Measurements from ENCODE around the gene TUNAR.

The TUNAR gene

DNA sequence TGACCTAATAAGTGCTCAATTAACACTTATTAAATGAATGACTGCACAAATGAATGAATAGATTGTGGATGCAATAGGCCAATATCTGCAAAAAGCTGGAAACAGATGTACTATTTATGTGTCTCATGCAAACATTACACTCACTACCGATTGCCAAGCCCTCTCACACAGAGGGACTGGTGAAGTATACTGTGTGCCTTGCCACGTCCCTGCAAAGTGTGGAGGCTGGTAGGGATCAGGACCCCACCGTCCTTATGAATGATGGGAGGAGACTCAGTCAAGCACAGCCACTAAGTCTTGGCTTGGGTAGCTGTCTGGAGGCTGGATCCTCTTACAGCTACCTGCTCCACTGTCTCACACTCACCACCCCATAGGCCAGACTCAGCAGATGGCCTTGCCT is 3.9 kb upstream of the TUNAR start:
- DNase-seq: no peak

DNA sequence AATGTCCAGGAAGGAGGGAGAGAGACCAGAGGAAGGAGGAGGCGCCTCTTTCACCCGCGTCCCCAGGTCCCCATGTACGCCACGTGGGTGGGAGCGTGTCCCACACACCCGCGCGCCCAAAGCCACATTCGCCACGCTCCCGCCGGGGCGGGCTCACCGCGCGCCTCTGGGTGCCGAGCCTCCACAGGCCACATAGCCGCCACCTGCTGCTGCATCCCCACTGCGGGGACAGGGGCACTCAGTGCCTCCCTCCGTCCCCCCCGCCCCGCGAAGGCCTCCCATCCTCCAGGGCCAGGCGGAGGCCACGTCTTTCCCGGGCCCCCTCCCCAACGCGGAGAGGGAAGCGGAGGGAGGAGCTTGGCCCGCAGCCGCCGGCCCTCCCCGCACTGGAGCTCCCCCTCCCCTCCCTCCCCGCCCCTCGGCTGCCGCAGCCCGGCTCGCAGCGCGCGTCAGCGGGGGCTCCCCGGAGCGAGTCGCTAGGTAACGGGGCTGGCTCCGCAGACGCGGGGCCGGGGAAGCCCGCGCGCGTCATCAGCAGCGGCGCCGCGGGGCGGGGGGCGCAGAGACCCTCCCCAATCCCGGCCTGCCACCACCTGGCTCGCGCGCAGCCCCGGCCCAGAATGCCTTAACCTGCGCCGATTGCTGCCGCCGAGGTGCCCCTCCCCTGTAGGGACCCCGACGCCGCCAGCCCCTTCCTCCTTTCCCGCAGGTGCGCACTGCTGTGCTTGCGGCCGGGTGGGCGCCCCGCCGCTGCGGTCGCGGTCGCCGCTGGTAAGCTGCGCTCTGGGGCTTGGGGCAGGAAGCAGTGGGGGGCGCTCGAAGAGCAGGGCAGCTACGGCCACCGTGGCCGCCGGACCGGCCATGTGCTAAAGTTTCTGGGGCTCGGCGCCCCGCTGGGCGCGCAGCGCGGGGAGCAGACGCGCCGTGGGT is 536 bp upstream of the TUNAR start:
- DNase-seq: peak in 15 of 56 donors; percentile 4 to 58 (median 16)

DNA sequence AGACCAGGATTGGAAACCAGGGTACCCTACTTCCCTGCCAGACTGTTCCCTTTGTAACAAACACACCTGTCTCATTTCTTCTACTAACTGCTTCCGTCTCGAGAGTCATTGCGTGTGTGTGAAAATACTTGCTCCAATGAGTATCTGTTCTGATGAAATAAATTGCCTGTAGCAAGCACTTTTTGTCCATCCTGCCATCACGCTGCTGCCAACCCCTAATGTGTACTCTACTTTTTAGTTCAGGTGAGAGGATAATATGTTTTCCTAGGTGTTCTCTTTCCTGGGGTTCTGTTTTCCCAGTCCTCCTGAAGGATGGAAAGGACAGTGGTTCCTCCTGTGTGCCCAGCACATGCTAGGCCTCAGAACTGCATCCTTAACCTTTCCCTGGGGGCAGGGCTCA is 1.0 kb downstream of the TUNAR start:
- no peak for DNase-seq

DNA sequence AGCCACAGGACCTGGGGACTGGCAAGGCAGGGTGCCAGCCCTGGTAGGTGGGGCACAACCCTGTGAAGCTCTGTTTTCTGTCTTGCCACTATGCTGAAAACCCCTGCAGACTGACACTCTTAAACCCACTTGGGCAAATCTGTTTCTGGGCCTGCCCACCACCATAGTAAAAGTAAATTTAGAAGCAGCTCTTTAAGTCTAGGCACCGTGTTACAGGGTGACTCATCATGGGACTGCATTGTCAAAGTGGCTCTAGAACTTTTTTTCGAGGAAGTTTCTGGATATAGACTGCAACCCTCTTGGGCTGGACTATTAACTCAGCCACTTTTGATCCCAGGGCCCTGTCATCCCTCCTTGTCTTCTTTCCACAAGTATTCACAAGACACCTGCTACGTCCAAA is 7.7 kb downstream of the TUNAR start:
- DNase-seq: no peak

DNA sequence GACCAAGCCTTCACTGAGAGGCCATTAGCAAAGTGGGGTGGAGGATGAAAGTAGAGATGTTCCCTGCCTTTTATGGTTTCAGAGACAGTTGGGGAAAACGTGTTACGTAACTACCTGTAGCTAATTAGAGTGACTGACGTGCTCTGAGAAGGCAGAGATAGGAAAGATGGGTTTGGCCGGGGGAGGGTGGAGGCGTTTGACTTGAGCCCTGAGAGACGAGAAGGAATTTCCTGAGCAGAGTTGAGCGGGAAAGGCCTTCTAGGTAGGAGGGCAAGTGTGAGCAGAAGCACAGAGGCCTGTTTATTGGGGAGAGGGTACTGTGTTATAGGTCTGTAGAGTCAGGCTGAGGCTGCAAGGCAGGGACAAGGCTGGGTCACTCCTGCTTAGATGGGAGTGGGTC is 8.6 kb downstream of the TUNAR start:
- no peak for DNase-seq

DNA sequence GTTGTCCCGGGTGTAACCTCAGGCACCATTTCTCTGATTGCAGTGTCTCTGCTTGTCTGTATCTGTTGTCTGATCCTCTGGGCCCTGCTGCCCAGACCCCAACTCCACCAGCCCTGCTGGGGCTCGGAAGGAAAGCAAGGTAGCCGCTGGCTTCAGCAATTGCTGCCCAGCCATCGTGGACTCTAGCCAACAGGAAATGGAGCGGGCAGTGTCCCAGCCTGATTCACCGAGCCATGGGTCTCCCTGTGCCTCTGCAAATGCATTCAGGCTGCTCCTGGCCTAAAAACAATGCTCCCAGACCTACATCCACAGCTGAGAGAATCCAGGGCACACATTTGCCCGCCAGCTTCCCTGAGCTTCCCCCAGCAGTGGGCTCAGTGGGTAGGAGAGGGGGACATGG is 9.2 kb downstream of the TUNAR start:
- peak in 13 of 56 donors; percentile 4 to 44 (median 14) for DNase-seq

DNA sequence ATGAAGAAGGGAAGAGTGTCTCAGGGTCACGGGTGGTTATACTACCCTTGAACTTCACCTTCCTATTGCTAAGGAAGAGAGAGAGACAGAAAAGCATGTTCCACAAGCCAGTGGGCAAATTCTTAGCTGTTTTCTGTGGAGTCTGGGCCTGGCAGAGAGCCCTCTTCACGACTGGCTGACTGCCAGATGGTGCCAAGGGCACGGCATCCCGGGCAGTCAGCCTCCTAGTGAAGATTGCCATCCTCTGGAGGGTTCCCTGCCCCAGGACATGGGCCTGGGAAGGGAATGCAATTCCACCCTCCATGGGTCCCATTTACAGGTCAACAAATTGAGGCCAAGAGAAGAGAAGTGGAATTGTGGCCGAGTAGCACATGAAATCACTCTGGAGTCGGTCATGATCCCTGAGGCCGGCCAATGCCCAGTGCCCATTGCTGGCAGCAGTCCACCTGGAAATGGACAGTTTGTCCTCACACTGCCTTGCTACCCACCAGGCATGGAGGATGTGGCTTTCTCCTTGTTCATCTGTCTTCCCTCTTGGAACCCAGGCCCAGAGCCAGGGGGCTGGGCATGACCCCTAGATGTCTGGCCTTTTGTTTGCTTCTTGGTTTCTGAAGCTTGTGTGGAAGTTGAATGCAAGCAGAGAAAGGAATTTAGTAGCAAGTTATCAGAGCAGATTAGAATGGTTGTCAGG is 9.9 kb downstream of the TUNAR start:
- peak in 21 of 56 donors; percentile 5 to 63 (median 18) for DNase-seq

DNA sequence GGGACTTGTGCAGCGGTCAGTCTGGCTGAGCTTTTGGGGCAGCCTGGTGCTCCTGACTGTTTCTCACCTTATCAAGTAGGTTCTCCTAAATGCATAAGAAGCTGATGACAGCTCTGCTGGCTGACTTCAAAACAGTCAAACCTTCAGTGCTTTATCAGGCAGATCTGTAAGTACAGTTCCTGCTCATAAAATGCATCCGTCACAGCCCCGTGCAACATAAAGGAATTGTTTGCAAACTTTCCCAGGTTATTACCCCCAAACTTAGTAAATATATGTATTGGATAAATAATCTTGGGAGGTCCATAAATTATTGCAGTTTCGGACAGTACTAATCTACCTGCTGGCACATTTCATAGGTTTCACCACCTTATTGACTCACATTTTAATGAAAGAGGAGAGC is 10.7 kb downstream of the TUNAR start:
- DNase-seq: no peak

DNA sequence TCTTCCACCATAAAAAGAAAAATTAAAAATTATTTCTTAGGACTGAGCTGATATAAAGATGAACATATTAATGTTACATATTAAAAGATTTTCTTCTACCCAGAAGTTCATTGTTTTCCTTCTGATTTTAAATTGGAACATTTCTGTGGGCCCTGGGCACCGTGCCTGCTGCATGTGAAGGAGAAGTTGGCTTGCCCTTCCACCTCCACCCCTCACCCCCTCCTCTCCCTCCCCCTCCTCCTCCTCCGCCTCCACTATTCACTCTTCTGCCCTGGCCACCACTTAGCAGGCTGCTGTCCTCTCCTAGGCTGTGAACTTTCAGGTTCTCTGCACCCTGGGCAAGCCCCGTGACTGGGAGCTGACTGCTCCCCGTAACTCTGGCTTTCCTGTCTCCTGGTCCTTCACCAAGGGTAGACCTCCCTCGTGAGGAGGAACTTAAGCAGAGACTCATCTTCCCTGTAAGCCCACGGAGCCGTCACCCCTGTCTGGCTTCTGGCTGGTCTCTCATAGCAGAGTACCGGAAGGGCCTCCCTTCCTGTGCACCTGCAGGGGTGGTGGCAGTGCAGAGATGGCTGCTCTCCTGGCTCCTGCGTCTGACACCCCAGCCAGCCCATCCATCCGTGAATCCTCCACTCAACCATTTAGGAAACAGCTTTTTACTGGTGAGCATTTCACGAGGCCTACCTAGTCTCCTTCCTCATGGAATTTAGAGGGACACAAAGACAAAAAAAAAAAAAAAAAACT is 12.8 kb downstream of the TUNAR start:
- DNase-seq: no peak

DNA sequence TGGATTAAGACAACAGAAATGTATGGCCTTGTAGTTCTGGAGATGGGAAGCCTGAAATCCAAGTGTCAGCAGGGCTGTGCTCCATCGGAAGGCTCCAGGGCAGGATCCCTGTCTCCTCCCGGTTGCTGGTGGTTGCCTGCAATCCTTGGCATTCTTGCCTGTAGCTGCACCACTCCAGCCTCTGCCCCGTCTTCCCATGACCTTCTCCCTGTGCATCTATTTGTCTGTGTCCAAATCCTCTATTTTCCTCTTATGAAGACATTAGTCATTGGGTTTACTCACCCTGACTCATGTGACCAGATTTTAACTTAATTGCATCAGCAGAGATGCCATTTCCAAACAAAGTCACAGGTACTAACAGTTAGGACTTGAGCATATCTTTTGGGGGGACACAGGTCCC is 15.1 kb downstream of the TUNAR start:
- no peak for DNase-seq

DNA sequence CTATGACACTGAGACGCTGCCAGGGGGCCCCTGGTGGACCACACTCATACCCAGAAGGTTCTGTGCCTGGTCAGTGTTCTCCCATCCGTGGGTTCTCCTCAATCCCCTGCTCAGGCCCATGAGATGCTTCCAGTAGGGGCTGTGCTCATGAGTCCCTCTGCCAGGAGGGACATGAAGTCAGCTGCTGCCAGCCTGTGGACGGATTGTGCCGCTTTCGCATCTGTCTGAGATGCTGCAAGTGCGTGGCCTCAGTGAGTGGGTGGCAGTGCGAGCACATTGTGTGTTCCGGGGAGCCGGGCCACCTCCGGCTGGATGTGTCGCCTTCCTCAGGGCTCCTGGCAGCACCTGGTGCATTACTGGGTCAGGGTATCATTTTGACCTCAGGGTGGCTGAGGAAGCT is 15.5 kb downstream of the TUNAR start:
- no peak for DNase-seq

DNA sequence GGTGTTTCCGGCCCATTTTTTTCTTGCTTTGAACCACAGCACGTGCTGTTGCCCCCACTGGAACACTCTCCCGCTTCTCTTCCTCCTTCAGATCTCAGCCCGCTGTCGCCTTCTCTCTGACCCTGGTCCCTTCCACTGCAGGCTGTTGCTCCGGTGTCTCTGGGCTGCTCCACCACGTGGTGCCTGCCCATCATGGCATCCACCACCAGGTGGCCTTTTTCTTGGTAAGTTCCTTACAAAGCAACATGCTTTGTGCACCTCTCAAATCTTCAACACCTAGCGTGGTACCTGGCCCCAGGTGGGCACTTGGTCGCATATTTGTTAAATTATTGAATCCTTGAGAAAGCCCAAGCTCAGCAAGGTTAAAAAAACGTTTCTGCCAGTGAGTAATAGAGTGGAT is 19.1 kb downstream of the TUNAR start:
- DNase-seq: peak in 1 of 56 donors; percentile 2

DNA sequence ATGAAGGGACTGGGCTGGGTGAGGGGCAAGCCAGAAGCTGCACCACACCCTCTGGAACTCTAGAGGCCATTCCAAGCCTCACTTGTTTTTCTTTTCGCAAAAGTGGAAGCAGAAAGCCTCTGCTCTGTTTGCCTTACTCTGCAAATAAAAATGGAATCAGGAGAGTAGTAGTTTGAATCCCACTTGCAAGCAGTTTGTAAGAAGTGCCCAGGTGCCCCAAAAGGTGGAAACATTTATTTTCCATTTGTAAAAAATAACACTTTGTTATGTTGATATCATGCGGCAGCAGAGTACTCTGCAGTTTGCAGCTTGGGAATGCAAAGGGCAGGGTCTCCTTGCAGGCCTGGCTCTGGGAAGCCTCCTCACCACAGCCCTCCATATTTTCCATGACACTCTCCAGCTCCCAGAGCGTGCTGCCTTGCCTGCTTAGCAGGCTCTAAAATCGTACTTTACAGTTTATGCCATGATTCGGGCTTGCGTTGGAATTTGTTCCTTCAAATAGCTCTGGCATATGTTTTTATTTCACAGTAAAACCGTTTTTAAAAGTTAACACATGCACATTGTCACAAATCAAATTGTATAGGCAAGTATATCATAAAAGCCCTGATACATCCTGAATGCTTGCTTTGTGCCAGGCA is 20.0 kb downstream of the TUNAR start:
- DNase-seq: no peak

DNA sequence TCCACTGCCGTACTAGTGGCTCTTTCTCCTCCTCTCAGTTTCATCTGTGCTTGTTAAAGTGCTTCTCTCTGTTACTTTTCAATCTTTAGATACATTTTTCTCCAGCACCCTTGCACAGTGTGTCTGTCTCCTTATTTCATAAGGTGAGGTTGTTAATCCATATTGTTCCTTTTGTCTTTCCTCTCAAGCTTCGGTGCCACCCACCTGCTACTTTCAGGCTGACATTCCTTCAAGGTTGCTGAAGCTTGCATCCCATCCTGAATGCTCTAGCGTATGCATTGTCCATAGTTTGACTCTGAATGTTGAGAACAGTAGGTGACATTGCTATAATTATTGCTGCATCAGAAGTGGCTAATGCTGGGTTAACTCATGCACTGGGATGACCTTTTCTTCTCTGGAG is 20.6 kb downstream of the TUNAR start:
- no peak for DNase-seq

DNA sequence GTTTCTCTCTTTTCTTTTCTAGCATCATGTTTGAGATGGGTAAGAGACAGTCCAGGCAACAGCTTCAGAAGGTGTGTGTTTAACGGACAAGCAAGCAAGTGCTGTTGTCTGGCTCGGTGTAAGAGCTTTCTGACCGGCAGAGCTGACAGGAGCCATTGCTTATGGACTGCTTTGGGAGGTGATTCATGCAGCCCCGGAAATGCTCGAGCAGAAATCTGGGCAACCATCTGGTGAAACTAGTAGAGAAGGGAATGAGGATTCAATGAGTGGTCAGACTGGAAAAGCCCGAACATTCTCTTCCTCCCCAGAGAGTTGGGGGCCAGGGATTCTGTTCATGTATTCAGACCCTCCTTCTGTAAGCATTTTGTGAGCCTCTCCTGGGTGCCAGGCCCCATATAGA is 24.4 kb downstream of the TUNAR start:
- DNase-seq: no peak

DNA sequence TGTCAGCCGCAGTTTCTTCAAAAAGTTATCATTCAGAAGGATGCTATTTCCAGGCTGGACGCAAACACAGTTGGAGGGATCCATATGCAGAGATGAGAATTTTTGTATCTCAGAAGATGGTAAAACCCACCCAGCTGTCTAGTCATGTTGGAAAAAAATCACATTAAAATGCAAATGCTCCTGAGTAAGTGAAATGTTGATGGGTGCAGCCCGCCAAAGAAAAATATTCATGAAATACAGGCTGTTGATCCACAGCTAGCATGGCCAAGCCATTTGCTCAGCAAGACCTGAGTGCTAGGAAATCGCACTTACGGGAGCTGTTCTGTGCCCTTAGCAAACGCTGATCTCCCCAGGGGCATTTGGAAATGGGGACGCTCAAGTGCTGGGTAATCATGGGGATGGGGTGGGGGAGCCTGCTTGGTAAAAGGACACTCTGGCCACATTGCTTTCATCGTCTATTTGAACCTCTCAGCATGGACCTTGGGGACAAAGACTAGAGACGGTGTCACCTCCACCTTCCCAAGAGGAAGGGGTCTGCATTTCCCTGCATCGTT is 25.7 kb downstream of the TUNAR start:
- no peak for DNase-seq

DNA sequence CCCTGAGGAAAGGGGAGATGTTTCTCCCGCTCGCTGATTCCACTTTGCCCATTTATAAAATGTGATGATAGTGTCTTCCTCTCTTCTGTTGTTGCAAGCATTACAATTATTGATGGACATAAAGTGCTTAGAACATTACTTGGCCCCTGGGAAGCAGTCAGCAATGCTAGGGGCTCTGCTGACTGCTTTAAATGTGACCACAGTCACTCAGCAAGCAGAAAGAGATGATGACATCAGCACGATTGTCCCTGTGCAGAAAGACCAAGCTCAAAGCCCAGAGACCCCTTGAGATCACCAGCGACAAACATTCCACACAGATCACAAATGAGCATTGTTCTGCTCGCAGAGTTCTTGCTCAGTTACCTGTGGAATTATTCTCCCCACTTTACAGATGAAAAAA is 26.5 kb downstream of the TUNAR start:
- DNase-seq: no peak

DNA sequence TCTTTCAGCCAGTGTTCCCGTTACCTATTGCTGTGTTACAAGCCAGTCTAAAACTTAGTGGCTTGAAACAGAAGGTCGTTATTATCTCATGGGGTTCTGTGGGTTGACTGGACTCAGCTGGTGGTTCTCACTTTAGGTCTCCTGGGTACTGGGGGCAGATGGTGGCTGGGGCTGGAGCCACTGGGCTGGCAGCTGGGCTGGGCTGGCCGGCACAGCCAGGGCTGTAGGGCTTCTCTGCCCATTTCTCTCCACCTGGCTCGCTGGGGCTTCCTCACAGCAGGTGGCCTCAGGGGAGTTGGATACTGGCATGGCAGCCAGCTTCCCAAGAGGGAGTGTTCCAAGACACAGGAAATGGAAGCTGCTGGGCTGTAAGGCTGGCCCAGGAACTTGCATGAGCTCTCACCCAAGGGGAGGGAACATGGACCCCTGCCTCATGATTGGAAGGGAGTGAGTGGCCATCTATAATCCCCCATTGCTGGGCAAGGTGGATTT is 27.0 kb downstream of the TUNAR start:
- no peak for DNase-seq

DNA sequence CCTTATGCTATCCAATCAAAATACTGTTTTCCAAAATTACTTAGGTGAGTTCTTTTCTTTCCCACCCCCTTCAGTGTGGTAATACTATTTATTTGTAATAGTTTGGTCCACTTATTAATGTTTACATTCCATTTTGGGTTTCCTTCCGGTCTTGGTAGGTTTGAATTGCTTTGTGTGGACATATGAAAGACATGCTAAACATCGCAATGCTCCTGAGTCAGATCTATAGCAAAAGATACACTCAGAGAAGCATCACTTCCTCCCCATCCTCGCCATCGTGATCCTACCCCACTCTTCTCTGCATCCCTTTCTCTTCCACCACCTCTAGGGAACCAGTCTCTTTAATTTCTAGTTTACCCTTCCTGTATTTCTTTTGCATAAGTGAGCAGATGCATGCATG is 30.0 kb downstream of the TUNAR start:
- DNase-seq: no peak

DNA sequence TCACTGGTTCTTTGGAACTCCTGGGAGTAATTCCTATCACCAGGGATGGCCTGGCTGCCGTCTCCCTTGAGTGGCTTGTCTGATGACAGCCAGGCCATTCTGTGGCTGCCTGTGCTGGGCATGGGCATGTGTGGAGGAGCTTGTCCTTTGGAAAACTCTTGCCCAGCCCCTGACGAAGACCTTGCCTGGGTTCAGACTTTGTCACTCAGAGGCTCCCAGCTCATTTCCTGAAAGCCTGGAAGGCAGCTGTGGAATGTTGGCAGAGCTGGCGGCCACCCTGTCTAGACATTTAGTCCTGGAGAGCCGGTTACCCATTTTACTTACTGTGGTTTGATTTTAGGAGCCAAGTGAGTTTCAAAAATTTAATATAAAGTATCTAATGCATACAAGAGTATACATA is 34.0 kb downstream of the TUNAR start:
- DNase-seq: no peak

DNA sequence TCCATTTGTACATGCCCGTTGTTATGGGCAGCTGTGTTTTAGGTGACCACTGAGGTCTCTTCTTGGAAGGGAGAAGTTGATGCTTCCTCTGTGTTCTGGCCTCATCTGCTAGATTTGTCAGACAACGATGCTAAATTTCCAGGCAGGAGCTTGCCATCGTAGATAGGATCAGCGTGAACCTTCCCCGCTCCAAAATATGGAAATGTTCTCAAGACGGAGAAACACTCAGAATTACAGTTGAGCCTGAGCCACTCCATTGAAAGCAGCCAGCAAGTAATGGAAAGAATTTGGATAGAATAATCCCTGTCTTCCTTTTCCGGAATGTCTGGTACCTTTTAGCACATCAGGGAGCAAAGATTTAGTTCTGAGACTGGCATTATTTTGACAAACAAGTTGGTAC is 34.8 kb downstream of the TUNAR start:
- DNase-seq: no peak

Measured in amygdala (tissue), 56 donors.